Stomach (tissue), 9 donors: ENCODE measurements around the gene HMGCL. TPM values are rescaled to one million over a fixed set of nuclear protein-coding genes. Genes with fewer than 3 reads are reported as not detected.
"Not testable (repeated sequence)": the region's sequence is repeated elsewhere in the genome, so short reads cannot be mapped to it uniquely, and the experiment has no call there.

Source experiments
- DNase-seq, 2 donors: peaks; one replicate each; pipeline versions ENCODE4 v3.0.0 to v3.0.0-alpha.2; 2013 to 2019
- H3K27ac ChIP-seq, 5 donors: fragments of 200-600 bp in 4 of 5; sonication (generic) in 4 of 5; one replicate each; pipeline ENCODE4 v1.5.1; 2013 to 2019; ENCODE audit warnings: mild to moderate bottlenecking in 1 of 5, moderate library complexity in 1 of 5
- H3K27me3 ChIP-seq, 3 donors: fragments of 200-600 bp; sonication (generic); one replicate each; pipeline ENCODE4 v1.5.1; 2017 to 2019; ENCODE audit warnings: mixed run types in 1 of 3
- H3K36me3 ChIP-seq, 4 donors: fragments of 200-600 bp; sonication (generic); 1 replicate in 3 of 4; 2 replicates in 1 of 4; pipeline ENCODE4 v1.5.1; 2016 to 2019
- H3K4me1 ChIP-seq, 4 donors: fragments of 200-600 bp; sonication (generic); one replicate each; pipeline ENCODE4 v1.5.1; 2016 to 2019
- H3K4me3 ChIP-seq, 4 donors: fragments of 200-600 bp; sonication (generic) in 3 of 4; one replicate each; pipeline ENCODE4 v1.5.1; 2016 to 2019; ENCODE audit warnings: mild to moderate bottlenecking in 1 of 4
- H3K9me3 ChIP-seq, 4 donors: fragments of 200-600 bp; sonication (generic); one replicate each; pipeline ENCODE4 v1.5.1; 2016 to 2019
- EP300 ChIP-seq: sonication (generic); formaldehyde crosslinking; IDR thresholded peaks from one replicate; pipeline ENCODE4 v1.6.1; 2017; ENCODE audit warnings: antibody characterized with exemption
- POLR2A ChIP-seq, 4 donors: fragments of 450-650 bp; IDR thresholded peaks; one replicate each; pipeline ENCODE4 v1.6.1; 2016; ENCODE audit warnings: antibody characterized with exemption in 4 of 4, control low read depth in 2 of 4, mild to moderate bottlenecking in 1 of 4, moderate library complexity in 1 of 4
- POLR2AphosphoS5 ChIP-seq, 3 donors: sonication (generic); formaldehyde crosslinking; IDR thresholded peaks; one replicate each; pipeline ENCODE4 v1.6.1; 2016; ENCODE audit warnings: antibody characterized with exemption in 3 of 3
- WGBS, 5 donors: extraction: QIAGEN DNeasy Blood & Tissue Kit in 3 of 5; methylation state at CpG; one replicate each; pipeline versions ENCODE4 v1.1.5 to v1.1.7; 2013 to 2018; 5-methylcytosine and 5-hydroxymethylcytosine counted together
- intact Hi-C: fragments of 100-400 bp; cut with DNase I; formaldehyde crosslinking; loops from one replicate; pipeline ENCODE4 v1.15.1; 2023; ENCODE audit warnings: low total_unique reads
- polyA plus RNA-seq, 3 donors: library from polyadenylated mRNA; stranded (reverse); fragments of 200-250 nt; gene quantifications; one replicate each; pipeline ENCODE4 v1.2.3, GENCODE V29; 2013
- total RNA-seq, 5 donors: library from RNA; depleted of rRNA; stranded (reverse); fragments of >200 nt; gene quantifications; one replicate each; pipeline versions ENCODE4 v1.1.0 to v1.2.3, GENCODE V29; 2014 to 2016
- TF ChIP-seq, protein P1 (sequence below), 7 experiments: fragments of 450-650 bp in 4 of 7; fragments of 200-600 bp in 3 of 7; sonication (generic) in 3 of 7; IDR thresholded peaks; one replicate each; pipeline ENCODE4 v1.5.1; 2016 to 2019; ENCODE audit warnings: antibody characterized with exemption in 7 of 7, control low read depth in 2 of 7, mild to moderate bottlenecking in 1 of 7
- donor health status: healthy with polysubstance abuse.
- donor health status: Bipolar disorder and iron deficiency.
- donor health status: healthy.

The HMGCL gene
- total and polyA plus RNA-seq, 8 donors: 20.1 to 71.0 (median 40.8) TPM; not detected in 1

DNA sequence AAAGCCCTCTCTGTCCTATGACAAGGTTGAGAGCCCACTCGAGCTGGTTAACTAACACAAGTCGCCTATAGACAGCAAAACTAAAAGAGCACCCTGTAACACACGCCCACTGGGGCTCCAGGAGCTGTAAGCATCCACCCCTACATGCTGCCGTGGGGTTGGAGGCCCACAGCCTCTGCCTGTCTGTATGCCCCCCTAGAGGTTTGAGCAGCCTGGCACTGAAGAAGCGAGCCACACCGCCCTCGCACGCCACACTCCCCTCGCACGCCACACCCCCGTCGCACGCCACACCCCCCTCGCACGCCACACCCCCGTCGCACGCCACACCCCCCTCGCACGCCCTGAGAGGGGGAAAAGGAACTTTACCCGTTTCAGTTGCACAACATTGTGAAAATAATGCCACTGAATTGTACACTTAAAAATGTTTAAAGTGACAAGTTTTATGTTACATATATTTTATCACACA is 13.2 kb upstream of the HMGCL start:
- TF ChIP-seq, protein P1, sequence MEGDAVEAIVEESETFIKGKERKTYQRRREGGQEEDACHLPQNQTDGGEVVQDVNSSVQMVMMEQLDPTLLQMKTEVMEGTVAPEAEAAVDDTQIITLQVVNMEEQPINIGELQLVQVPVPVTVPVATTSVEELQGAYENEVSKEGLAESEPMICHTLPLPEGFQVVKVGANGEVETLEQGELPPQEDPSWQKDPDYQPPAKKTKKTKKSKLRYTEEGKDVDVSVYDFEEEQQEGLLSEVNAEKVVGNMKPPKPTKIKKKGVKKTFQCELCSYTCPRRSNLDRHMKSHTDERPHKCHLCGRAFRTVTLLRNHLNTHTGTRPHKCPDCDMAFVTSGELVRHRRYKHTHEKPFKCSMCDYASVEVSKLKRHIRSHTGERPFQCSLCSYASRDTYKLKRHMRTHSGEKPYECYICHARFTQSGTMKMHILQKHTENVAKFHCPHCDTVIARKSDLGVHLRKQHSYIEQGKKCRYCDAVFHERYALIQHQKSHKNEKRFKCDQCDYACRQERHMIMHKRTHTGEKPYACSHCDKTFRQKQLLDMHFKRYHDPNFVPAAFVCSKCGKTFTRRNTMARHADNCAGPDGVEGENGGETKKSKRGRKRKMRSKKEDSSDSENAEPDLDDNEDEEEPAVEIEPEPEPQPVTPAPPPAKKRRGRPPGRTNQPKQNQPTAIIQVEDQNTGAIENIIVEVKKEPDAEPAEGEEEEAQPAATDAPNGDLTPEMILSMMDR (IDR thresholded peaks at IDR 0.05): no peak
- TF ChIP-seq POLR2AphosphoS5 (IDR thresholded peaks at IDR 0.05) (no peak), EP300 (no peak), POLR2A (IDR thresholded peaks at IDR 0.05) (no peak)
- Histone ChIP-seq H3K4me3 (peak overlapping the region; percentile 24 to 52 (median 38)), H3K27me3 (no peaks in the 10 kb centered on the region), H3K27ac (peak overlapping the region in 1 of 5 donors; percentile 49), H3K36me3 (no peaks in the 10 kb centered on the region), H3K4me1 (peaks cover 4 to 15% (median 13%) of the 10 kb centered on the region in 4 donors), H3K9me3 (no peaks in the 10 kb centered on the region)
- peak; percentile 78 to 87 for DNase-seq
- 0 to 1% (median 1%) methylated on average over 13 to 21 of the region's 21 CpGs for WGBS, 5 donors
- intact Hi-C loops: no loop called here

DNA sequence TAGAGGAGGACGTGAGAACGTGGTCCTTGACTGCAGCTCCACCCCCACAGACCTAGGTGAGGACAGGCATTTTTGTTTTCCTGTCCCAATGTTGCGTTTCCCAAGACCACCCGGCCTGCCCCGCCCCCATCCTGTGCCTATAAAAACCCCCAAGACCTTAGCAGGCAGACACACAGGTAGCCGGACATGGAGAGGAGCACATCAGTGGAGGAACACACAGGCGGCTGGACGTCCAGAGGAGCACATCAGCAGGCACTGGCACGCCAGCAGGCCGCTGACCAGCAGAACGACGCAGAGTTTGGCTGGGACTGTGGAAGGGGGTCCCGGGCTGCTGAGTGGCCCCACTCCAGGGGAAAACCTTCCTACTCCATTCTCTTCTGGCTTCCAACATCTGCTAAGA is 12.7 kb upstream of the HMGCL start:
- no peak for TF ChIP-seq POLR2AphosphoS5 (IDR thresholded peaks at IDR 0.05)
- no peak for TF ChIP-seq POLR2A (IDR thresholded peaks at IDR 0.05)
- no peak for TF ChIP-seq EP300
- TF ChIP-seq, protein P1 (IDR thresholded peaks at IDR 0.05): no peak
- Histone ChIP-seq H3K9me3 (no peaks in the 10 kb centered on the region), H3K4me3 (peak overlapping the region; percentile 24 to 52 (median 38)), H3K4me1 (peaks cover 4 to 15% (median 13%) of the 10 kb centered on the region in 4 donors), H3K27me3 (no peaks in the 10 kb centered on the region), H3K27ac (peak overlapping the region in 1 of 5 donors; percentile 49), H3K36me3 (no peaks in the 10 kb centered on the region)
- peak in 1 of 2 donors; percentile 17 for DNase-seq
- intact Hi-C loops: no loop called here
- WGBS, 5 donors: 9 to 24% (median 16%) methylated on average over 10 to 13 of the region's 13 CpGs

DNA sequence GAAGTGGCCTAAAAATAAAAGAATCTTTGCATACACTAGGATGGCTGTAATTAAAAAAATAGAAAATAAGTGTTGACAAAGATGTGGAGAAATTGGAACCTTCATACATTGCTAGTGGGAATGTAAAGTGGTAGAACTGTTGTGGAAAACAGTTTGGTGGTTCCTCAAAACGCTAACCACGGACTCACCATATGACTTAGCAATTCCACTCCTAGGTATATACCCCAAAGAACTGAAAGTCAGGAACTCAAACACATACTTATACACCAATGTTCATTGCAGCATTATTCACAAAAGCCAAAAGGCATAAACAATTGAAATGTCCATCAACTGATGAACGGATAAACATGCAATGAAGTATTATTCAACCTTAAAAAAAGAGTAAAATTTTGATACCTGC is 10.8 kb upstream of the HMGCL start:
- H3K9me3 ChIP-seq: no peaks in the 10 kb centered on the region
- intact Hi-C loops: no loop called here
- WGBS, 5 donors: 68 to 85% (median 78%) methylated on average over 3 of the region's 3 CpGs
- H3K4me1 ChIP-seq: peaks cover 4 to 15% (median 13%) of the 10 kb centered on the region in 4 donors
- no peaks in the 10 kb centered on the region for H3K36me3 ChIP-seq
- H3K27me3 ChIP-seq: no peaks in the 10 kb centered on the region
- H3K4me3 ChIP-seq: no peak overlapping the region
- H3K27ac ChIP-seq: no peak overlapping the region
- DNase-seq: no peak
- no peak for TF ChIP-seq POLR2AphosphoS5 (IDR thresholded peaks at IDR 0.05)
- TF ChIP-seq EP300: no peak
- TF ChIP-seq, protein P1 (IDR thresholded peaks at IDR 0.05): no peak
- TF ChIP-seq POLR2A (IDR thresholded peaks at IDR 0.05): no peak

DNA sequence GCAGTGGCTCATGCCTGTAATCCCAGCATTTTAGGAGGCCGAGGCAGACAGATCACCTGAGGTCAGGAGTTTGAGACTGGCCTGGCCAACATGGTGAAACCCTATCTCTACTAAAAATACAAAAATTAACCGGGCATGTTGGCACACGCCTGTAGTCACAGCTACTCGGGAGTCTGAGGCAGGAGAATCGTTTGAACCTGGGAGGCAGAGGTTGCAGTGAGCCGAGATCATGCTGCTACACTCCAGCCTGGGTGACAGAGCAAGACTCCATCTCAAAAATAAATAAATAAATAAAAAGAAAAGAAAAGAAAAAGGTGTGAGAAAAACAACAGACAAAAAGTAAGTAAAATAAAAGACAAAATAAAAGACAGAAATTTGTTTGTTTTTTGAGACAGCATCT is 8.9 kb upstream of the HMGCL start:
- H3K9me3 ChIP-seq, H3K27me3 ChIP-seq, H3K27ac ChIP-seq, H3K36me3 ChIP-seq, intact Hi-C loops, DNase-seq, H3K4me3 ChIP-seq: not testable (repeated sequence)
- H3K4me1 ChIP-seq: peaks cover 9 to 20% (median 13%) of the 10 kb centered on the region in 4 donors
- 77 to 88% (median 84%) methylated on average over 6 of the region's 6 CpGs for WGBS, 5 donors

DNA sequence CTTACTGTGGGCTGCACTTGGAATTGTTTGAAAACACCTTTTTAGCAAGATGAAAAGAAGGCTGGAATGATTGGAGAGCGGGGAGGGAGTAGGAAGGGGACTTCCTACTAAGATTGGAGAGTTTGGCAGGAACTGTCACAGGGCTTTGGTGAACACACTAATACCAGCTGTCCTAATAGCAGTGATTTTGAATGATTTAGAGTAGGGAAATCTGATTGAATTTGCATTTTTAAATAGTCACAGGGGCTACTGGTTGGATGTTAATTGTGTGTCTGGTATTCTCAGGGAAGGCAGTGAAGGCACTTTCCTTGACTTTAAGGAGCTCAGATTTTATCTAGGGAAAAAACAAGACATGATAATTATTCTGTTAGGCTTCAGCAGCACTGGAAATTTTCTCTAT is 2.5 kb upstream of the HMGCL start:
- no peak for DNase-seq
- intact Hi-C loops: no loop called here
- no peak overlapping the region for H3K27ac ChIP-seq
- WGBS, 5 donors: 81 to 90% (median 83%) methylated on average over 1 of the region's 1 CpG
- H3K4me1 ChIP-seq: peaks cover 5 to 18% (median 13%) of the 10 kb centered on the region in 4 donors
- no peak overlapping the region for H3K4me3 ChIP-seq
- no peaks in the 10 kb centered on the region for H3K9me3 ChIP-seq
- no peak for TF ChIP-seq POLR2A (IDR thresholded peaks at IDR 0.05)
- TF ChIP-seq POLR2AphosphoS5 (IDR thresholded peaks at IDR 0.05): no peak
- TF ChIP-seq EP300: no peak
- TF ChIP-seq, protein P1 (IDR thresholded peaks at IDR 0.05): no peak
- H3K27me3 ChIP-seq: no peaks in the 10 kb centered on the region
- no peaks in the 10 kb centered on the region for H3K36me3 ChIP-seq

DNA sequence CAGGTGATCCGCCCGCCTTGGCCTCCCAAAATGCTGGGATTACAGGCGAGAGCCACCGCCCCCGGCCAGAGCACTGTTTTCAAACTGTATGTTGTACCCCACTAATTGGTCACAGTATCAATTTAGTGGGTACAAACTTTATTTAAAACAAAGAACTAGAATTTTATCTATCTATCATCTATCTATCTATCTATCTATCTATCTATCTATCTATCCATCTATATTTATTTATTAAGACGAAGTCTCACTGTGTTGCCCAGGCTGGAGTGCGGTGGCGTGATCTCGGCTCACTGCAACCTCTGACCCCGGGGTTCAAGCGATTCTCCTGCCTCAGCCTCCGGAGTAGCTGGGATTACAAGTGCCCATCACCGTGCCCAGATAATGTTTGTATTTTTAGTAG is 1.4 kb upstream of the HMGCL start:
- peaks cover 5 to 24% (median 13%) of the 10 kb centered on the region in 4 donors for H3K4me1 ChIP-seq
- H3K27me3 ChIP-seq, intact Hi-C loops, H3K36me3 ChIP-seq, H3K9me3 ChIP-seq, H3K27ac ChIP-seq, DNase-seq, H3K4me3 ChIP-seq: not testable (repeated sequence)
- 95 to 98% (median 95%) methylated on average over 13 of the region's 13 CpGs for WGBS, 5 donors
